Gastroesophageal sphincter (tissue), 4 donors: ENCODE measurements around the gene CRELD2. TPM values are rescaled to one million over a fixed set of nuclear protein-coding genes. Genes with fewer than 3 reads are reported as not detected.

ENCODE experiments used
- ATAC-seq: fragments of 150-250 bp; one replicate; pipeline ENCODE4 v1.9.1; 2016; ENCODE audit warnings: mild to moderate bottlenecking, moderate library complexity
- H3K27ac ChIP-seq, 4 donors: fragments of 200-600 bp; sonication (generic) in 3 of 4; 1 replicate in 3 of 4; 2 replicates in 1 of 4; pipeline ENCODE4 v1.5.1; 2016 to 2019
- H3K27me3 ChIP-seq: fragments of 200-600 bp; sonication (generic); one replicate; pipeline ENCODE4 v1.5.1; 2019
- H3K36me3 ChIP-seq, 2 donors: fragments of 200-600 bp; sonication (generic); one replicate each; pipeline ENCODE4 v1.5.1; 2019; ENCODE audit warnings: control low read depth in 1 of 2
- H3K4me1 ChIP-seq, 3 donors: fragments of 200-600 bp; sonication (generic); 1 replicate in 2 of 3; 2 replicates in 1 of 3; pipeline ENCODE4 v1.5.1; 2016 to 2019; ENCODE audit warnings: control low read depth in 2 of 3
- H3K4me3 ChIP-seq, 2 donors: fragments of 200-600 bp; sonication (generic); one replicate each; pipeline ENCODE4 v1.5.1; 2019; ENCODE audit warnings: mild to moderate bottlenecking in 1 of 2, moderate library complexity in 1 of 2
- H3K9me3 ChIP-seq, 3 donors: fragments of 200-600 bp; sonication (generic); one replicate each; pipeline ENCODE4 v1.5.1; 2017 to 2019; ENCODE audit warnings: control low read depth in 2 of 3
- EP300 ChIP-seq: sonication (generic); formaldehyde crosslinking; IDR thresholded peaks from one replicate; pipeline ENCODE4 v1.6.1; 2017; ENCODE audit warnings: antibody characterized with exemption, mild to moderate bottlenecking
- POLR2A ChIP-seq, 2 donors: fragments of 450-650 bp; IDR thresholded peaks; one replicate each; pipeline ENCODE4 v1.6.1; 2017; ENCODE audit warnings: antibody characterized with exemption in 2 of 2, mild to moderate bottlenecking in 2 of 2, moderate library complexity in 1 of 2
- POLR2AphosphoS5 ChIP-seq: sonication (generic); formaldehyde crosslinking; IDR thresholded peaks from one replicate; pipeline ENCODE4 v1.6.1; 2017; ENCODE audit warnings: antibody characterized with exemption
- WGBS, 2 donors: methylation state at CpG; one replicate each; pipeline ENCODE4 v1.1.5; 2018; ENCODE audit warnings: low coverage in 1 of 2; 5-methylcytosine and 5-hydroxymethylcytosine counted together
- total RNA-seq, 4 donors: library from RNA; depleted of rRNA; stranded (reverse); fragments of >200 nt; gene quantifications; one replicate each; pipeline ENCODE4 v1.1.0, GENCODE V29; 2016
- TF ChIP-seq, protein P1 (sequence below), 4 experiments: fragments of 200-600 bp in 2 of 4; fragments of 450-650 bp in 2 of 4; sonication (generic) in 1 of 4; IDR thresholded peaks; one replicate each; pipeline ENCODE4 v1.5.1; 2017 to 2019; ENCODE audit warnings: antibody characterized with exemption in 4 of 4, mild to moderate bottlenecking in 2 of 4, moderate library complexity in 2 of 4

CRELD2 gene
- total RNA-seq, 4 donors from 2014 or later = 21.9 to 36.2 (median 30.9) TPM

DNA sequence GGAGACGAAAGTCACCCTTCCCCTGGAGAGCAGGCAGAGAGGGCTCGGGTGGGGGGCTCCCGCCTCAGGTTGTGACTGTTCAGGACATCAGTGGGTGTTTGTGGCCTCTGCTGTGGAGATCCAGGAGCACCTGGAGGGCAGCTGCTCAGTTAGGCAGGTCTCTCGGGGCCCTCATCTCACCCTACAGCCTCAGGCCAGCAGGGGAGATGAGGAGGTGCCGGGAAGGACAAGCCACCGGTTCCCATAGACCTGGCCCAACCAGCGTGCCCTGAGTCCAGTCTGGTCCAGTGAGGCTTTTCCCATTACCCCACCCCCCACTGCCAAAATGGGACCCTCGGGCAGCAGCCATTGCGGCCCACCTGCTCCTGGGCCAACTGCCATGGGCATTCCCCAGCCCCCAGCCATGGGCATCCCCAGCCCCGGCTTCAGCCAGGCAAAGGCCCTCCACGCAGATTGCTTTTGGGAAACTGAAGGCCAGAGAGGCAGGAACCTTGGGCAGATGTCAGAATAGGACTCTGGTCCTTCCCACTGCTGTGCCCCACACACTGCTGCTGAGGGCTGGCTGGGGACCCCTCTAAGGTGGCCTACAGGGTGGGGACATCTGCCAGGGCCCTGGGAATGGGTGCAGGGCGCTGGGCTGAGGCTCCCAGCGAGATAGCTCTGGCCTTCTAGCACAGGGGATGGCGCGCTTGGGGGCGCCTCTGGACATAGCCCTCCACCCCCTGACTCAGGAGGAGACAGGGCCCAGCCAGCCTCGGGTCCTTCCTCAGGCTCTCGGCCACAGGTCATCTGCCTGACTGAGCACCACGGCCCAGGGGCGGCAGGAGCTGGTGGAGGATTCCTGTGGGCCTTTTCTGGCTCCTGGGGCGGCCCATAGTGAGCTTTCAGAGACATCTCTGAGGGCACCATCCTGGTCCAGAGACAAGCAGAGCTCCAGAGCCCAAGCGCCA is 46.9 kb downstream of the CRELD2 start:
- Histone ChIP-seq H3K27ac (peak overlapping the region in 3 of 4 donors; percentile 96 to 98 (median 97)), H3K4me3 (peak overlapping the region in 1 of 2 donors; percentile 97), H3K4me1 (peaks cover 0 to 91% (median 50%) of the 10 kb centered on the region in 3 donors), H3K36me3 (peaks cover 0 to 32% of the 10 kb centered on the region in 2 donors), H3K27me3 (no peaks in the 10 kb centered on the region), H3K9me3 (no peaks in the 10 kb centered on the region)
- TF ChIP-seq POLR2A (IDR thresholded peaks at IDR 0.05) = no peak
- no peak for TF ChIP-seq POLR2AphosphoS5
- TF ChIP-seq, protein P1, sequence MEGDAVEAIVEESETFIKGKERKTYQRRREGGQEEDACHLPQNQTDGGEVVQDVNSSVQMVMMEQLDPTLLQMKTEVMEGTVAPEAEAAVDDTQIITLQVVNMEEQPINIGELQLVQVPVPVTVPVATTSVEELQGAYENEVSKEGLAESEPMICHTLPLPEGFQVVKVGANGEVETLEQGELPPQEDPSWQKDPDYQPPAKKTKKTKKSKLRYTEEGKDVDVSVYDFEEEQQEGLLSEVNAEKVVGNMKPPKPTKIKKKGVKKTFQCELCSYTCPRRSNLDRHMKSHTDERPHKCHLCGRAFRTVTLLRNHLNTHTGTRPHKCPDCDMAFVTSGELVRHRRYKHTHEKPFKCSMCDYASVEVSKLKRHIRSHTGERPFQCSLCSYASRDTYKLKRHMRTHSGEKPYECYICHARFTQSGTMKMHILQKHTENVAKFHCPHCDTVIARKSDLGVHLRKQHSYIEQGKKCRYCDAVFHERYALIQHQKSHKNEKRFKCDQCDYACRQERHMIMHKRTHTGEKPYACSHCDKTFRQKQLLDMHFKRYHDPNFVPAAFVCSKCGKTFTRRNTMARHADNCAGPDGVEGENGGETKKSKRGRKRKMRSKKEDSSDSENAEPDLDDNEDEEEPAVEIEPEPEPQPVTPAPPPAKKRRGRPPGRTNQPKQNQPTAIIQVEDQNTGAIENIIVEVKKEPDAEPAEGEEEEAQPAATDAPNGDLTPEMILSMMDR (IDR thresholded peaks at IDR 0.05) = no peak
- TF ChIP-seq EP300 = no peak
- WGBS, 2 donors = 86% methylated on average over 1 of the region's 22 CpGs; no CpG with 5 or more reads in 1 of the 2 donors
- no peak for ATAC-seq

DNA sequence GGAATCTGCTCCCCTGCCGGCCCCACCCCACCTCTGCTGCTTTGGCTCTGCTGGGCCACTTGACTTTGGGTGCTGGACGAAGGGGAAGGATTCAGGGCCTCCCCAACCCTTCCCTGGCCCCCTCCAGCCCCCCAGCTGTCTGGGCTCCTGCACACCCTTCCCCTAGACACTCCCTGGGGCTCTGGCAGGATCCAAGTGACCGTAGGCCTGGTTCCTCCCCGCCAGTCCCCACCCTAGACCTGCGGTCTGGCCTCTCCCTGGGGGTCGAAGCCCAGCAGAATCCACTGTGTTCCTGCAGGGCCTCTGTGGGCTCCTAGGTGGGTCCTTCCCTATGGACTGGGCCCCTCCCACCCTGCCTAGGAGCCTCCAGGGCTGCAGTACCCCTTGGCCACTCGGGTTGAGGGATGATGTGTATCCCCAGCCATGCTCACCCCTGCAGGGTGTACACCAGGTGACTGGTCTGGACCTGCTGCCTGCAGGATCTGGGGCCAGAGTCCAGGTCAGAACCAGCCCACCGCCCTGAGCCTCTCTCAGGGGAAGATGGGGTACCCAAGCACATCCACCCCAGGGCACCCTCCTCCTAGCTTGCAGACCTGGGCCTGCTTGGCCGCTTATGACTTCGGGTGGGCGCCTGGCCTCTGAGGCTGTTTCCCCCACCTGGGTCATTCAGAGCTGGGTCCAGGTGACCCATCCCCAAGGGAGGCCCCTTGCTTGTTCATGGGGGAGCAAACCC is 47.8 kb downstream of the CRELD2 start:
- no peak for ATAC-seq
- TF ChIP-seq, protein P1 (IDR thresholded peaks at IDR 0.05) = no peak
- no peak for TF ChIP-seq EP300
- TF ChIP-seq POLR2AphosphoS5 = no peak
- no peak for TF ChIP-seq POLR2A (IDR thresholded peaks at IDR 0.05)
- no CpG with 5 or more reads among the region's 11 CpGs for WGBS, 2 donors
- peaks cover 0 to 98% (median 56%) of the 10 kb centered on the region in 3 donors for H3K4me1 ChIP-seq
- H3K9me3 ChIP-seq = no peaks in the 10 kb centered on the region
- H3K36me3 ChIP-seq = peaks cover 0 to 32% of the 10 kb centered on the region in 2 donors
- peak overlapping the region in 1 of 2 donors; percentile 97 for H3K4me3 ChIP-seq
- H3K27ac ChIP-seq = peak overlapping the region in 3 of 4 donors; percentile 96 to 98 (median 97)
- H3K27me3 ChIP-seq = no peaks in the 10 kb centered on the region

DNA sequence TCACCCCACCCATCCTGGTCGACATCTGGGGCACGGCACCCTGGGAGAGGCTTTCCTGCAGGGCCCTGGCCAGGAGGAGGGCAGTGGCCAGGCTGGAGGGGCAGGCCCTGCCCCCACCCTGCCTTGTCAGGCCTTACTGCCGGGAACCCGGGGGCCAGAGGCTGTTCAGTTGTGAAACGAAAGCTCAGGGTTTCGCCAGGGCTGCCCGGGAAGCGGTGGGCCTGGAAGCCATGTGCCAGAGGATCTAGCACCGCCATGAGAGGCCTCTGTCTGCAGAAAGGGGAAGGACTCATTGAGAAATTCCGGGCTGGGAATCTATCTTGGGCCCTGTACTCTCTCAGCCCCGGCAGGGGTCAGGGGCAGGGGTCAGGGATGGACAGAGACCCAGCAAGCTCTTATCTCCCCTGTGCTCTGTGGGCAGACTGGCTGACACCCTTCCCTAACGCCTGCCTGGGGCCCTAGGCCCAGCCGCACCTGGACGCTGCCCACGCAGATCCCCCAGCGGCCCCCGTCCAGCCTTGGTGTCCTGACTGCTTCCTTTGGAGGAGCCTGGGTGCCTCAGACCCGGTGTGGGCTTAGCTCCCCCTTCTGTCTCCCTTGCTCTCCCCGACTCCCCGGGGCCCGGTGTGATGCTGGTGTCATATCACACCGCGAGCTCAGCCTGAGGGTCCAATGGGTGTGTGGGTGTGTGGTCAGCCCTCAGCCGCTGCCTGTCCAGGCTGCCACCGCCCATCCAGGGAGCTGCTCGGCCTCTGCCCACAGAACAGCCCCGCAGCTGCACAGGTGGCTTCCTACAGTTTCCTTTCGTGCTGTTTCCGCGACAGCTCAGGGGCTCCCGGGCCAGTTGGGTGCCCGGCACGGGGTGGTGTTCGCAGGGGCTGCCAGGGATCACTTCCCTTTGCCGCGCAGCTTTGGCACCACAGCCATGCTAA is 48.6 kb downstream of the CRELD2 start:
- Histone ChIP-seq H3K9me3 (no peaks in the 10 kb centered on the region), H3K4me3 (peak overlapping the region in 1 of 2 donors; percentile 35), H3K36me3 (peaks cover 0 to 32% of the 10 kb centered on the region in 2 donors), H3K4me1 (peaks cover 0 to 98% (median 65%) of the 10 kb centered on the region in 3 donors), H3K27me3 (no peaks in the 10 kb centered on the region), H3K27ac (peak overlapping the region; percentile 4 to 98 (median 96))
- no CpG with 5 or more reads among the region's 36 CpGs for WGBS, 2 donors
- TF ChIP-seq, protein P1 (IDR thresholded peaks at IDR 0.05) = no peak
- TF ChIP-seq POLR2AphosphoS5 (no peak), POLR2A (IDR thresholded peaks at IDR 0.05) (no peak), EP300 (no peak)
- no peak for ATAC-seq

DNA sequence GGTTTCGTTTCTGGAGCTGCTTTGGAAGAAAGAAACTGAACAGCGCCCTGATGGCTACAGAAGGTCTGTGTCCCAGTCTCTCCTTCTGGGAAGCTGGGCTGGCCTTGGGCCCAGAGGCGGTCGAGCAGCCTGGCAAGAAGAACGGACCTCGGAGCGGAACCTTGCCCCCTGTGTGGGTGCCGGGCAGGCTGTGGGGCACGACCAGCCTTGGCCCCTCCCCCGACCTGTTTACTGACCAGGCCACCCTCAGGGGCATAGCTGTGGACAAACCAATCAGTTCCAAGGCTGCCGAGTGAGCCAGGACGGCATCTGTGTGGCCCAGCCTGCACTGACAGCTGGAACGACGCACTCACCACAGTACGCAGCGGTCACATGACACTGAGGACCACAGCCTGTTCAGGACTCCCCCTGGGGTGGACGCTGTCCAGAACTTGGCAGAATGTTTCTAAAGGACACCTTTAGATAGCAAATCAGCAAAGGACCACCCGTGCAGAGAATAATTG is 49.3 kb downstream of the CRELD2 start:
- no peak for ATAC-seq
- Histone ChIP-seq H3K27ac (peak overlapping the region in 3 of 4 donors; percentile 96 to 98 (median 97)), H3K27me3 (no peaks in the 10 kb centered on the region), H3K9me3 (no peaks in the 10 kb centered on the region), H3K4me3 (peak overlapping the region in 1 of 2 donors; percentile 35), H3K36me3 (peaks cover 0 to 29% of the 10 kb centered on the region in 2 donors), H3K4me1 (peaks cover 0 to 99% (median 62%) of the 10 kb centered on the region in 3 donors)
- 67% methylated on average over 1 of the region's 18 CpGs; no CpG with 5 or more reads in 1 of the 2 donors for WGBS, 2 donors
- TF ChIP-seq POLR2AphosphoS5 = peak; percentile 35
- TF ChIP-seq, protein P1 (IDR thresholded peaks at IDR 0.05) = no peak
